Measurements from ENCODE around the gene ELMO1.

DNA sequence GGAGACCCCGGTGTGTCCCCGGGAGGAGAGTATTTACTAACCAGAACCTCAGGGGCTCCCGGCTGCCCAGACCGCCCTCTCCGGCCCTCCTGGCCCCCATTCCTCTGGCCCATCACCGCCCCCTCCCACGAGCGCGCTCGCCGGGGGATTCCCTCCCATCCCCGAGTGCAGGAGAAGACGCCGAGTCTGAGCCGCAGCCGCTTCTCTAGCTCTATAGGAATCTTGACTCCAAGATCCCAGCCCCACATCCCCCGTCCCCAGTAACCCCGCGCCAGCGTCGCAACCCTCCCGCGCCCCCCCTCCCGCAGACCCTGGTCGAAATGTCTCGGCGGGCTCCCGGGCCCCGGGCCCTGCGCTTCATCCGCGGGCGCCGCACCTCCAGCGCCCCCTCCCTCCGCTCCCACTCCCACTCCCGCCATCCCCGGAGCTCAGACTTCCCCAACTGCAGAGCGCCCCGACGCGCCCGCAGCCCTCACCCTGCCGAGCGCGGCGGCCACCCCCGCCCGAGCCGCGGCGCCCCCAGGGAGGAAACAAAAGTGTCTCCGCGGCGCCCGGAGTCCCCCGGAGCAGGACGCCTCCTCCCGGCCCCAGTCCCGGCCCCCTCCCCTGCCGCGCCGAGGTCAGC, 541 bp downstream of the ELMO1 start:
- TF ChIP-seq CTCF (IDR thresholded peaks at IDR 0.05 in 8 of 11, conservative IDR thresholded peaks at IDR 0.05 in 3 of 11), result no peak
- no peak for TF ChIP-seq POLR2A (IDR thresholded peaks at IDR 0.05)

Measured in spleen (tissue), 7 donors.